HG03066 (cell line): ENCODE results near the gene NQO2.
A peak's percentile ranks its signal among the peaks of the same experiment; 100 is the strongest.
"Not testable (repeated sequence)": the region's sequence is repeated elsewhere in the genome, so short reads cannot be mapped to it uniquely, and the experiment has no call there.

ENCODE experiments used
- ATAC-seq: cut with Tn5 transposase; IDR thresholded peaks from one replicate; pipeline ENCODE4 v1.9.1; 2021; ENCODE audit warnings: low read depth; ENCODE audit not compliant: unreplicated experiment

Gene NQO2

GRCh38 chr6:3036861-3037637 lies 37.4 kb downstream of the NQO2 start:
- no peak for ATAC-seq

- no peak for ATAC-seq
These were observed 38.1 kb downstream of the NQO2 start for GRCh38 chr6:3037638-3038365.

- no peak for ATAC-seq
These were observed 39.7 kb downstream of the NQO2 start for GRCh38 chr6:3039384-3039783.

- ATAC-seq = no peak
These were observed 41.5 kb downstream of the NQO2 start for GRCh38 chr6:3041147-3041546.

GRCh38 chr6:3041606-3042005 lies 41.9 kb downstream of the NQO2 start:
- ATAC-seq = no peak

GRCh38 chr6:3045369-3045768 lies 45.7 kb downstream of the NQO2 start:
- no peak for ATAC-seq

- no peak for ATAC-seq
These were observed 46.1 kb downstream of the NQO2 start for GRCh38 chr6:3045777-3046176.

GRCh38 chr6:3046295-3046694 lies 46.6 kb downstream of the NQO2 start:
- ATAC-seq = no peak

GRCh38 chr6:3048009-3048408 lies 48.3 kb downstream of the NQO2 start:
- ATAC-seq = not testable (repeated sequence)

- ATAC-seq = no peak
These were observed 53.0 kb downstream of the NQO2 start for GRCh38 chr6:3052481-3053230.

- no peak for ATAC-seq
These were observed 53.5 kb downstream of the NQO2 start for GRCh38 chr6:3053231-3053508.

- not testable (repeated sequence) for ATAC-seq
These were observed 54.8 kb downstream of the NQO2 start for GRCh38 chr6:3054229-3055157.

- not testable (repeated sequence) for ATAC-seq
These were observed 55.4 kb downstream of the NQO2 start for GRCh38 chr6:3055158-3055499.

GRCh38 chr6:3057063-3057770 lies 57.5 kb downstream of the NQO2 start:
- ATAC-seq = no peak

- no peak for ATAC-seq
These were observed 59.3 kb downstream of the NQO2 start for GRCh38 chr6:3058957-3059356.

GRCh38 chr6:3060092-3060491 lies 60.4 kb downstream of the NQO2 start:
- ATAC-seq = not testable (repeated sequence)

GRCh38 chr6:3061501-3061941 lies 61.8 kb downstream of the NQO2 start:
- ATAC-seq = no peak

- ATAC-seq = not testable (repeated sequence)
These were observed 63.6 kb downstream of the NQO2 start for GRCh38 chr6:3063340-3063732.

GRCh38 chr6:3063733-3064700 lies 64.3 kb downstream of the NQO2 start:
- ATAC-seq = peak; percentile 55
